Measurements from ENCODE around the gene MSI2.

MSI2 gene

GRCh38 chr17:57458718-57459285, 202.5 kb downstream of the MSI2 start:
- peak overlapping the region; percentile 27 for H2BK120ac ChIP-seq (ENCODE audit: insufficient read depth, low read length, poor library complexity)
- no peak for DNase-seq
- peaks cover 12 to 16% of the 10 kb centered on the region in 2 experiments for H3K4me1 ChIP-seq (ENCODE audit: control insufficient read depth in 1 of 2, insufficient read depth in 2 of 2, low read length in 2 of 2)
- H3K9me3 ChIP-seq (ENCODE audit: insufficient read depth, low read depth, low read length): no peaks in the 10 kb centered on the region
- no peak overlapping the region for H2AK5ac ChIP-seq (ENCODE audit: low read length)
- no peak overlapping the region for H2BK12ac ChIP-seq (ENCODE audit: low read length)
- no peak overlapping the region for H4K12ac ChIP-seq (ENCODE audit: low read depth, low read length)
- no peak overlapping the region for H4K8ac ChIP-seq (ENCODE audit: low read depth, low read length)
- no peak overlapping the region for H3K4me3 ChIP-seq (ENCODE audit: low read depth, low read length)
- no peak overlapping the region for H3K4ac ChIP-seq (ENCODE audit: low read depth, low read length)
- H4K91ac ChIP-seq (ENCODE audit: low read depth, low read length): no peak overlapping the region
- H3K9ac ChIP-seq (ENCODE audit: low read length): no peak overlapping the region
- no CpG with 5 or more reads among the region's 9 CpGs for WGBS (ENCODE audit: extremely low coverage, insufficient coverage, insufficient read length)
- H3K79me2 ChIP-seq (ENCODE audit: control insufficient read depth, insufficient read depth, low read length, poor library complexity): no peaks in the 10 kb centered on the region
- H2AFZ ChIP-seq (ENCODE audit: insufficient read depth, low read length, poor library complexity): no peak overlapping the region
- peaks cover 4% of the 10 kb centered on the region for H3K79me1 ChIP-seq (ENCODE audit: low read length)
- H2BK5ac ChIP-seq (ENCODE audit: low read depth, low read length, poor library complexity): no peak overlapping the region
- peaks cover 5 to 11% of the 10 kb centered on the region in 2 experiments for H3K36me3 ChIP-seq (ENCODE audit: control insufficient read depth in 1 of 2, insufficient read depth in 2 of 2, low read length in 2 of 2)
- H3K14ac ChIP-seq (ENCODE audit: low read length): peak overlapping the region; percentile 7
- H3K27me3 ChIP-seq (ENCODE audit: insufficient read depth, low read length): no peaks in the 10 kb centered on the region
- H3K23ac ChIP-seq (ENCODE audit: low read length): no peak overlapping the region
- H3K18ac ChIP-seq (ENCODE audit: low read length): peak overlapping the region; percentile 4
- no peak overlapping the region for H3K4me2 ChIP-seq (ENCODE audit: low read length)
- peak overlapping the region; percentile 7 for H3K27ac ChIP-seq (ENCODE audit: low read depth, low read length)

DNA sequence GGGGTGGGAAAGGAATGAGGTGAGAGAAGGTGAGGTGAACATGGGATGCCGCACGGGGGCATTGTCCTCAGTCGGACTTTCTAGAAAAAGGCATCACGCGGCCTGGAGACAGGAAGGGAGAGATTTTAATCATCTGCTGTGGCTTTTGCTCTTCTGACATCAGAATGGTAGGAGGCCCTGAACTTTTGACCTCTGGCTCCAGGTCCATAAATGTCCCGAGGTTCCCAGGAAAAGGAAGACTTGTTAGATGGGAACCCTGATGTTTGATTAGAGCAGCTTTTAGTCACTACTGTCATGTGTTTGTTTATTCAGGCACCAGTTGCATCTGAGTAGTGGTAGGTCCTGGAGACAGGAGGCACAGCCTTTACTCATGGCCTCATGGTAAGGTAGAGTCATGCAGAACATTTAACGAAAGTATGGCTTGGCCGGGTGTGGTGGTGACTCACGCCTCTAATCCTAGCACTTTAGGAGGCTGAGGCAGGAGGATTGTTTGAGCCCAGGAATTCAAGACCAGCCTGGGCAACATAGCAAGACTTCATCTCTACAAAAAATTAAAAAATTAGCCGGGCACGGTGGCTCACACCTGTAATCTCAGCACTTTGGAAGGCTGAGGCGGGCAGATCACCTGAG, 203.1 kb downstream of the MSI2 start:
- Histone ChIP-seq H4K8ac (ENCODE audit: low read depth, low read length) (no peak overlapping the region), H3K9me3 (ENCODE audit: insufficient read depth, low read depth, low read length) (no peaks in the 10 kb centered on the region), H3K27me3 (ENCODE audit: insufficient read depth, low read length) (no peaks in the 10 kb centered on the region), H3K4me1 (ENCODE audit: control insufficient read depth in 1 of 2, insufficient read depth in 2 of 2, low read length in 2 of 2) (peaks cover 12 to 16% of the 10 kb centered on the region in 2 experiments), H3K4ac (ENCODE audit: low read depth, low read length) (no peak overlapping the region), H3K79me2 (ENCODE audit: control insufficient read depth, insufficient read depth, low read length, poor library complexity) (no peaks in the 10 kb centered on the region), H3K14ac (ENCODE audit: low read length) (no peak overlapping the region), H3K36me3 (ENCODE audit: control insufficient read depth in 1 of 2, insufficient read depth in 2 of 2, low read length in 2 of 2) (peaks cover 6 to 11% of the 10 kb centered on the region in 2 experiments), H3K23ac (ENCODE audit: low read length) (no peak overlapping the region), H3K18ac (ENCODE audit: low read length) (no peak overlapping the region), H3K9ac (ENCODE audit: low read length) (no peak overlapping the region), H2BK120ac (ENCODE audit: insufficient read depth, low read length, poor library complexity) (no peak overlapping the region), H2AFZ (ENCODE audit: insufficient read depth, low read length, poor library complexity) (no peak overlapping the region), H2BK12ac (ENCODE audit: low read length) (no peak overlapping the region), H4K12ac (ENCODE audit: low read depth, low read length) (no peak overlapping the region), H3K27ac (ENCODE audit: low read depth, low read length) (peak overlapping the region; percentile 7), H2BK5ac (ENCODE audit: low read depth, low read length, poor library complexity) (no peak overlapping the region), H3K4me2 (ENCODE audit: low read length) (no peak overlapping the region), H4K91ac (ENCODE audit: low read depth, low read length) (no peak overlapping the region), H3K4me3 (ENCODE audit: low read depth, low read length) (no peak overlapping the region), H2AK5ac (ENCODE audit: low read length) (no peak overlapping the region), H3K79me1 (ENCODE audit: low read length) (peaks cover 4% of the 10 kb centered on the region)
- peak; percentile 78 to 83 for DNase-seq
- WGBS (ENCODE audit: extremely low coverage, insufficient coverage, insufficient read length): no CpG with 5 or more reads among the region's 12 CpGs

DNA sequence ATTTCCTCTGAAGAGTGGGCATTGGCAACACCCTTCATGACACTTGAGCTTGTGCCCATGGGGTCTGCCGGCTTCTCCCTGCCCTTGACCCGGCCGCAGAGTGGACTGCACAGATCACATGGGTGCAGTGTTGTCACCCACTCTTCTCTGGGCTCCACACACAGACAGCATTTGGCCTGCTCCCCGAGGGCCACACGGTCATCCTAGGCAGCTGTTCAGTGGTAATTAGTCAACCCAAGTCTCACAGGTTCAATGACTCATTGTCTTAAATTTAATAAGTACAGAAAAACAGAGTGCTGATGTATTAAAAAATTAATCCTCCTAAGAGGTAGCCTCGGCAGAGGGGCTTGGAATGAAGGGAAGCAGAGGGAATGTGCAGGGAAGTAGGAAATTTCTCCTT, 204.8 kb downstream of the MSI2 start:
- Histone ChIP-seq H4K91ac (ENCODE audit: low read depth, low read length) (peak overlapping the region; percentile 33), H3K9me3 (ENCODE audit: insufficient read depth, low read depth, low read length) (no peaks in the 10 kb centered on the region)

DNA sequence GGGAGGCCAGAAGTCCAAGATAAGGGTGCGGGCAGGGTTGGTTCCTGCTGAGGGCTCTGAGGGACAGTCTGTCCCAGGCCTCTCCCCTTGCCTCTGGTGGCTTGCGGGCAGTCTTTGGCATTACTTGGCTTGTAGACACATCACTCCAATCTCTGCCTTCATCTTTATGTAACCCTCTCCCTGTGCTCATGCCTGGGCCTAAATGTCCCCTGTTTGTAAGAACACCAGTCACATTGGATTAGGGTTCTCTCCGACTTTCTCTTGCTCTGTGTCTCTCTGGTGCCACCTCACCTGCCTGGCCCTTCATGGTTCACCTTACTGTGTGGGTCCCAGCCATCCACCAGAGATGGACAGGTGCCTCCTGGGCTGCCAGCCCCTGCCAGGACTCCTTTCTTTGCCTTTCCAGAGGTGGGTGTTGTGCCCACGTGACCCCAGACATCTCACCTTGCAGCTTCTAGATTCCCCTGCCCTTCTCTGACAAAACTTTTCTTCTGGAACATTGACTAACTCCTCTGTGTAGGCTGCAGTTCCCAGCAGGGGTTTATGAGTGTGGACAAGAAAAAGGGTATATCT, 205.8 kb downstream of the MSI2 start:
- Histone ChIP-seq H2BK12ac (ENCODE audit: low read length) (peak overlapping the region; percentile 42), H3K4ac (ENCODE audit: low read depth, low read length) (no peak overlapping the region), H3K4me1 (ENCODE audit: control insufficient read depth in 1 of 2, insufficient read depth in 2 of 2, low read length in 2 of 2) (peaks cover 19 to 26% of the 10 kb centered on the region in 2 experiments), H3K9me3 (ENCODE audit: insufficient read depth, low read depth, low read length) (no peaks in the 10 kb centered on the region), H4K91ac (ENCODE audit: low read depth, low read length) (peak overlapping the region; percentile 10), H4K8ac (ENCODE audit: low read depth, low read length) (no peak overlapping the region), H3K79me2 (ENCODE audit: control insufficient read depth, insufficient read depth, low read length, poor library complexity) (no peaks in the 10 kb centered on the region), H3K27me3 (ENCODE audit: insufficient read depth, low read length) (no peaks in the 10 kb centered on the region), H3K18ac (ENCODE audit: low read length) (peak overlapping the region; percentile 49), H3K79me1 (ENCODE audit: low read length) (peaks cover 8% of the 10 kb centered on the region), H3K23ac (ENCODE audit: low read length) (no peak overlapping the region), H3K4me2 (ENCODE audit: low read length) (no peak overlapping the region), H2AFZ (ENCODE audit: insufficient read depth, low read length, poor library complexity) (no peak overlapping the region), H2AK5ac (ENCODE audit: low read length) (no peak overlapping the region), H2BK120ac (ENCODE audit: insufficient read depth, low read length, poor library complexity) (no peak overlapping the region), H3K36me3 (ENCODE audit: control insufficient read depth in 1 of 2, insufficient read depth in 2 of 2, low read length in 2 of 2) (peaks cover 0 to 2% of the 10 kb centered on the region in 2 experiments), H3K27ac (ENCODE audit: low read depth, low read length) (no peak overlapping the region), H4K12ac (ENCODE audit: low read depth, low read length) (no peak overlapping the region), H3K4me3 (ENCODE audit: low read depth, low read length) (no peak overlapping the region), H3K9ac (ENCODE audit: low read length) (no peak overlapping the region), H2BK5ac (ENCODE audit: low read depth, low read length, poor library complexity) (no peak overlapping the region), H3K14ac (ENCODE audit: low read length) (peak overlapping the region; percentile 54)
- no peak for DNase-seq
- WGBS (ENCODE audit: extremely low coverage, insufficient coverage, insufficient read length): no CpG with 5 or more reads among the region's 4 CpGs

More for the DNA sequence above, 204.8 kb downstream of the MSI2 start:
- no CpG with 5 or more reads among the region's 6 CpGs for WGBS (ENCODE audit: extremely low coverage, insufficient coverage, insufficient read length)
- DNase-seq: no peak
- peaks cover 8% of the 10 kb centered on the region for H3K79me1 ChIP-seq (ENCODE audit: low read length)
- H2AFZ ChIP-seq (ENCODE audit: insufficient read depth, low read length, poor library complexity): no peak overlapping the region
- H3K4ac ChIP-seq (ENCODE audit: low read depth, low read length): peak overlapping the region; percentile 52
- no peaks in the 10 kb centered on the region for H3K79me2 ChIP-seq (ENCODE audit: control insufficient read depth, insufficient read depth, low read length, poor library complexity)
- no peak overlapping the region for H4K12ac ChIP-seq (ENCODE audit: low read depth, low read length)
- H3K27me3 ChIP-seq (ENCODE audit: insufficient read depth, low read length): no peaks in the 10 kb centered on the region
- H2BK120ac ChIP-seq (ENCODE audit: insufficient read depth, low read length, poor library complexity): no peak overlapping the region
- H3K18ac ChIP-seq (ENCODE audit: low read length): peak overlapping the region; percentile 54
- no peak overlapping the region for H3K4me3 ChIP-seq (ENCODE audit: low read depth, low read length)
- peaks cover 17 to 24% of the 10 kb centered on the region in 2 experiments for H3K4me1 ChIP-seq (ENCODE audit: control insufficient read depth in 1 of 2, insufficient read depth in 2 of 2, low read length in 2 of 2)
- H3K23ac ChIP-seq (ENCODE audit: low read length): no peak overlapping the region
- no peak overlapping the region for H4K8ac ChIP-seq (ENCODE audit: low read depth, low read length)
- peaks cover under 1 to 2% of the 10 kb centered on the region in 2 experiments for H3K36me3 ChIP-seq (ENCODE audit: control insufficient read depth in 1 of 2, insufficient read depth in 2 of 2, low read length in 2 of 2)
- H2BK12ac ChIP-seq (ENCODE audit: low read length): peak overlapping the region; percentile 32
- H2AK5ac ChIP-seq (ENCODE audit: low read length): peak overlapping the region; percentile 63
- no peak overlapping the region for H3K27ac ChIP-seq (ENCODE audit: low read depth, low read length)
- H3K4me2 ChIP-seq (ENCODE audit: low read length): no peak overlapping the region
- H3K14ac ChIP-seq (ENCODE audit: low read length): peak overlapping the region; percentile 30
- no peak overlapping the region for H3K9ac ChIP-seq (ENCODE audit: low read length)
- no peak overlapping the region for H2BK5ac ChIP-seq (ENCODE audit: low read depth, low read length, poor library complexity)
